ENCODE results near the gene LIMS2.

LIMS2 gene

DNA sequence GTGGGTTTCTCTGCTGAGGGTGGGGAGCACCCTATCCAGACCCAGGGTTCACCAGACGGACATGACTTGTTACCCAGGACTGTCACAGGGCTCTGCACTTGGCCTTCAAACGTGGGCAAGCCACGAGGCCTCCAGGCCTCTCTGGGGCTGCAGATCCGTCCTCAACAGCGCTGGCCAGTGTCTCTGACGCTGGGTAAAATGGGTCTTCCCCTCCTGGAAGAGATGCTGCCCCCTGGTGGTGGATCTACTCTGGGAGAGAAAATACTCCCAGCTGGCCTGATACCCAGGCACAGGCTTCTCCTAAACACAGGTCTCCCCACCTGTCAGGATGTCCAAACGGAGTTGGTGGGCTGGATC lies 25.7 kb downstream of the LIMS2 start:
- DNase-seq (ENCODE audit: low read depth in 2 of 2) = peak; percentile 88 to 90
- TF ChIP-seq, protein P1, sequence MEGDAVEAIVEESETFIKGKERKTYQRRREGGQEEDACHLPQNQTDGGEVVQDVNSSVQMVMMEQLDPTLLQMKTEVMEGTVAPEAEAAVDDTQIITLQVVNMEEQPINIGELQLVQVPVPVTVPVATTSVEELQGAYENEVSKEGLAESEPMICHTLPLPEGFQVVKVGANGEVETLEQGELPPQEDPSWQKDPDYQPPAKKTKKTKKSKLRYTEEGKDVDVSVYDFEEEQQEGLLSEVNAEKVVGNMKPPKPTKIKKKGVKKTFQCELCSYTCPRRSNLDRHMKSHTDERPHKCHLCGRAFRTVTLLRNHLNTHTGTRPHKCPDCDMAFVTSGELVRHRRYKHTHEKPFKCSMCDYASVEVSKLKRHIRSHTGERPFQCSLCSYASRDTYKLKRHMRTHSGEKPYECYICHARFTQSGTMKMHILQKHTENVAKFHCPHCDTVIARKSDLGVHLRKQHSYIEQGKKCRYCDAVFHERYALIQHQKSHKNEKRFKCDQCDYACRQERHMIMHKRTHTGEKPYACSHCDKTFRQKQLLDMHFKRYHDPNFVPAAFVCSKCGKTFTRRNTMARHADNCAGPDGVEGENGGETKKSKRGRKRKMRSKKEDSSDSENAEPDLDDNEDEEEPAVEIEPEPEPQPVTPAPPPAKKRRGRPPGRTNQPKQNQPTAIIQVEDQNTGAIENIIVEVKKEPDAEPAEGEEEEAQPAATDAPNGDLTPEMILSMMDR (IDR thresholded peaks at IDR 0.05; ENCODE audit: low read depth, low read length) = peak; percentile 83
- no peak overlapping the region for H3K4me3 ChIP-seq (replicated peaks in 1 of 2; ENCODE audit: low read depth in 2 of 2, low read length in 2 of 2)

DNA sequence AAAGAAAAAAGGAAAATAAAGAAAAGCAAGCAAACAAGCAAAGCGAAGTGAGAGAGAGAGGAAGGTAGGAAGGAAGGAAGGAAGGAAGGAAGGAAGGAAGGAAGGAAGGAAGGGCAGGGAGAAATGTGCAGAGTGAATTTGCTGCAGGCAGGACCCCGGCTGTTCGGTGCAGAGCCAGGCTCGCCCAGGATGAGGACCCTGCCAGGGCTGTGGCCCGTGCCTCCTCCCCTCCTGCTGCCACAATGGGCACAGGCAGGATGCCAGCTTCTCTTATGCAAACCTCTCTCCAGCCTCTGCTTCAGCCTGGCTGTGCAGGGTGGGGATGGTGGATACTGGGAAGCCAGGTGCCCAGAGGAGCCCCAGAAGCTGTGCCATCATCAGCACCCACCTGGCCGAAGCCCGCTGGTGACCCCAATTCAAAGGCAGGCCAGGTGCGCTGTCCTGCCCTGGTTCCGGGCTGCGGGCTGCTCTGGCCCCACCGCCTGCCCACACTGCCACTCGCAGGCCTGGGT lies 26.2 kb downstream of the LIMS2 start:
- no peak overlapping the region for H3K4me3 ChIP-seq (replicated peaks in 1 of 2; ENCODE audit: low read depth in 2 of 2, low read length in 2 of 2)
- TF ChIP-seq, protein P1 (IDR thresholded peaks at IDR 0.05; ENCODE audit: low read depth, low read length) = no peak
- no peak for DNase-seq (ENCODE audit: low read depth in 2 of 2)

- TF ChIP-seq, protein P1 (IDR thresholded peaks at IDR 0.05; ENCODE audit: low read depth, low read length) = no peak
- DNase-seq (ENCODE audit: low read depth in 2 of 2) = no peak
- H3K4me3 ChIP-seq (replicated peaks in 1 of 2; ENCODE audit: low read depth in 2 of 2, low read length in 2 of 2) = no peak overlapping the region
These were observed 27.0 kb downstream of the LIMS2 start for GRCh38 chr2:127648321-127648720.

- no peak overlapping the region for H3K4me3 ChIP-seq (replicated peaks in 1 of 2; ENCODE audit: low read depth in 2 of 2, low read length in 2 of 2)
- TF ChIP-seq, protein P1 (IDR thresholded peaks at IDR 0.05; ENCODE audit: low read depth, low read length) = no peak
- DNase-seq (ENCODE audit: low read depth in 2 of 2) = peak in 1 of 2 donors; percentile 44
These were observed 27.8 kb downstream of the LIMS2 start for GRCh38 chr2:127647242-127648190.

DNA sequence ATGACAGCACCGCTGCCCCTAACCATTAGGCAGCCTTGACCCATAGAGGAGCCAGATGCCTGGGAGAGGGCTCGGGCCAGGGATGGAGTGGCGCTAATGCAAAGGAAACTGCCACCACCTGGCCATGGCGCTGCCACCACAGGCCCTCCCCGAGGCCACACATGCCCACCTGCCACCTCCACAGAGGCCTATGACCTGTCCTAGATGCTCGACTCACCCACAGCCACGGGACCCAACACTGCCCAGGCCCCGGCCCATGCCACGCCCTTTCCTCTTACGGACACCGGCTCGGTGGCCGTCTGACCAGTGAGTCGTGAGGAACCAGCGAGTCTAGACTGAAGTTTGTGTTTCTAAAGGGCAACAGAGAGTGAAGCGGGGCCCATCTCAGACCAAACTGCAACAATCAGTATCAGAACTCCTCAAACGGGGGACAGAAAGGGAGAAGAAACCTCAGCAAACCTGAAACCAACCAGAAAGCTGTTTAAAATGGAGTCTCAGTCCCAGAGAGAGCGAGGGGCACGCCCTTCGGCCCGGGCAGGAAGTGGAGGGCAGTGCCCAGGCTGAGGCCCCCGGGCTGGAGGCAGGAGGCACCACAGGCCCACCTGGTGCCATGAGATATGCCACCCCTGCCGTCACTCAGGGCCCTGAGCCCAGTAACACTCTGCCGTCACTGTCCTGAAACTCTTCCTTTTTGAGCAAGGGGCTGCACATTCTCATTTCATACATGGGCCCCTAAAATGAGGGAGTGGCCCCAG lies 28.7 kb downstream of the LIMS2 start:
- DNase-seq (ENCODE audit: low read depth in 2 of 2) = no peak
- TF ChIP-seq, protein P1 (IDR thresholded peaks at IDR 0.05; ENCODE audit: low read depth, low read length) = no peak
- no peak overlapping the region for H3K4me3 ChIP-seq (replicated peaks in 1 of 2; ENCODE audit: low read depth in 2 of 2, low read length in 2 of 2)

- DNase-seq (ENCODE audit: low read depth in 2 of 2) = no peak
- TF ChIP-seq, protein P1 (IDR thresholded peaks at IDR 0.05; ENCODE audit: low read depth, low read length) = no peak
- no peak within 1 kb of the TSS for H3K4me3 ChIP-seq (replicated peaks in 1 of 2; ENCODE audit: low read depth in 2 of 2, low read length in 2 of 2)
These were observed 29.7 kb downstream of the LIMS2 start, which contains the start of gene GPR17 for GRCh38 chr2:127645395-127646291. TSS of gene GPR17 (plus strand) at chr2:127646153. CDS start at chr2:127650736, 4,583 bp downstream.
